GM19455 (cell line): ENCODE data around the gene TFF3.
"Not testable (repeated sequence)": the region's sequence is repeated elsewhere in the genome, so short reads cannot be mapped to it uniquely, and the experiment has no call there.

ENCODE experiments used
- ATAC-seq: cut with Tn5 transposase; IDR thresholded peaks from one replicate; pipeline ENCODE4 v1.9.1; 2021; ENCODE audit not compliant: unreplicated experiment

Gene TFF3

DNA sequence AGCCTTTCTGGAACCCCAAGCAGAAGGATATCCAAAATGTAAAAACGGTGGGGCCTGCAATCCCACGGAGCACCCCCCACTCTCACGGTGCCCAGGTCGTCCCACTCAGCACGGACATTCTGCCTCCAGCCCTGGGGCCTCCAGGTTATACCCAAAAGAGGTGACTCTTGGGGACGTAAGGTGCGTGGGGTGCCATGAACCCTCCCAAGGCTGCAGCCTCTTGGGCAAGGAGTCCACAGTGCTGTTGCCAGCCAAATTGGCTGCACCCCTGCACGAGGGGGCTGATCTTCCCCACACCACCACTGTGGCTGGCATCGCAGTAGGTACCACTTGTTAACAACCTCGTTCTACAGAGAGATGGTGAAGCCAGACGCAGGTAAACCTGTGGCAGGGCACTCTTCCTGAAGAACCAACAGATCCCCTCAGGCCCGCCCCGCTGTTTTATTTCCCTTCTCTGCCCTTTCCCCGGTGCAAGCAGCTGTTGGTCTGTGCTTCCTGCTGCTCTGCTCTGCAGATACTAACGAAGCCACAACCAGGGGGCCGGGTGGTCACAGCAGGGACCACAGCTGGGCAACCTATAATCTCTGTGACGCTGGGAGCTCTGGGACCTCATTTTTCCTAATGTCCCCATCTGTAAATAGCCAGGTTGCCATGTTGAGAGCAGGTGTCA lies 8.7 kb downstream of the TFF3 start:
- no peak for ATAC-seq

DNA sequence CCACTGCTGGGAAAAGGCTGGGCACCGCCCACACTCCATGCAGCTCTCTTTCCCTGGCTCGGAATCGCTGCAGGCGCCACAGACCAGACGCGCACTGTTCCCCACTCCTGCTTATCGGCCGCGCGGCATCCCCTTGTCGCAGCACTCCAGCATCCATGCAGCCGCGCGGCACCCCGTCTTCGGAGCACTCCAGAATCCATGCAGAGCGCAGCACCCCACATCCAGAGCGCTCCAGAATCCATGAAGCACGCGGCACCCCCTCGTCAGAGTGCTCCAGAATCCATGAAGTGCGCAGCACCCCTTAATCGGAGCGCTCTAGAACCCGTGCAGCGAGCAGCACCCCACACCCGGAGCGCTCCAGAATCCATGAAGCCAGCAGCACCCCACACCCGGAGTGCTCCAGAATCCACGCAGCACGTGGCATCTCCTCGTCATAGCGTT lies 9.5 kb downstream of the TFF3 start:
- no peak for ATAC-seq

DNA sequence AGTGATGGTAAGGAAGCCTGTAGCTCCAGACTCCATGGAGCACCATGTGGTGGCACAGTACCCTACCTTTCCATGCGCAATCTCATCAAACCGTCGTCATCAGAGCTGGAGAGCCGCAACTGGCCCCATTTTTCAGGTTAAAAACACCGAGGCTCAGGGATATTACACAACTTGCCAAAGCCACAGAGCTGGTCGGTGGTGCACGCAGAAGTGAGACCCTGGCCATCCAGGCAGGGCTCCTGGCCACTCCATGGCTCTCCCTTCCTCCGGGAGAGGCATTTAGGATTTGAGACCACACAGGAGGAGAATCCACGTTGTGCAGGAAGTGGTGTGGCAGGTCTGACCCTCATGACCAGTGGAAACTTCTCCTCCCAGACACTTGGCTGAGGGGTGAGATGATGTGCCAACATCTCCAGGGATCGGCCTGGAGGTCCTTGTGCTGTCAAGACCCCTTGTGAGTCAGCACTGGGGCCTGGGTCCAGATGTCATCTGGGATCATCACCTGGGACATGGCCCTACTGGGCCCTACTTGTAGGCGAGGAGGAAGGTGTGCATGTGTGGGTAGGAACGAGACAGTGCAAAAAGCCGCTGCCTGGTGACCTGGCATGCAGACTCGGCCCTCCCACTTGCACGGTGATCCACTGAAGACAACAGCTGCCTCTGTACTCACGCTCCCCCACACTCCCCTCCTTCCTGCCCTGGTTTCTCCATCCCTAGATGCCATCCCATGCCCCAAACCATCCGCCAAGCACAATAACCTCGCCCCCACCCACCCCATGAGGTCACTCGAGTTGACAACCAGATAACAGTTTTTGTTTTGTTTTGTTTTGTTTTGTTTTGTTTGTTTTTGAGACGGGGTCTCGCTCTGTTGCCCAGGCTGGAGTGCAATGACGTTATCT lies 10.4 kb downstream of the TFF3 start:
- no peak for ATAC-seq

DNA sequence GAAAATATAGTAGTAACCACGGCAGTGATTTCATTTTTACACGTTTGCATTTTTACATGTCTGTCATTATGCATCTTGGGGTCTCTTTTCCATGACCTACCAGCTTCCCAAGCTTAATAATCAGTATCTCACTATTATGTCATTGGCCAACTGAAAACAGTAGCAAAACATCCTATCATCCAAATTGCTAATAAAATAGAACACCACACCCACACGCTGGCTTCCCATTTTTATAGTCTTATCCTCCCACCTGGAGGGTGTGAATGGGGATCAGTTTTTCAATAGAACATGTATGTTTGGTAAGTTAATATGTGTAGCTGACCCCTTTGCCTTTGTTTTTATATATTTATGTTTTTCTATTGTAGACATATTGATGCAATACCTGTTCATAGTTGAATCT lies 11.8 kb downstream of the TFF3 start:
- ATAC-seq: no peak

DNA sequence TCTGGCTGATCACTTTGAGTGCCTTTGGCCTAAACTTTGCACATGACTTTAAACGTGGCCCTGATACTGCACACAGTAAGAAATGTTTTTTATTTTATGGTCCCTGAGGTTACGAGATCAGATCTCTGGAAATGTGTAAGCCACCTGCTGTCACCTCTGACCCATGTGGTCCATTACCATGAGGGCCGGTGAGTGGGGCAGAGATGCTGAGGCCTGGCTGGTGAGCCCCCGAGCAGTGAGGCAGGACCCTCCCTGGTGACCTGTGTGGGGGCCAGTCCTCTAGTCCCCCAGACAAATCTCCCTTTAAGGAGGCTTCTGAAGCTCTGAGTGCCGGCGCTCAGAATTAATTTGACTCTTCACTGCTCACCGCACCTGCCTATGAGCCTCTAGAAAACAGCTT lies 12.4 kb downstream of the TFF3 start:
- ATAC-seq: no peak

DNA sequence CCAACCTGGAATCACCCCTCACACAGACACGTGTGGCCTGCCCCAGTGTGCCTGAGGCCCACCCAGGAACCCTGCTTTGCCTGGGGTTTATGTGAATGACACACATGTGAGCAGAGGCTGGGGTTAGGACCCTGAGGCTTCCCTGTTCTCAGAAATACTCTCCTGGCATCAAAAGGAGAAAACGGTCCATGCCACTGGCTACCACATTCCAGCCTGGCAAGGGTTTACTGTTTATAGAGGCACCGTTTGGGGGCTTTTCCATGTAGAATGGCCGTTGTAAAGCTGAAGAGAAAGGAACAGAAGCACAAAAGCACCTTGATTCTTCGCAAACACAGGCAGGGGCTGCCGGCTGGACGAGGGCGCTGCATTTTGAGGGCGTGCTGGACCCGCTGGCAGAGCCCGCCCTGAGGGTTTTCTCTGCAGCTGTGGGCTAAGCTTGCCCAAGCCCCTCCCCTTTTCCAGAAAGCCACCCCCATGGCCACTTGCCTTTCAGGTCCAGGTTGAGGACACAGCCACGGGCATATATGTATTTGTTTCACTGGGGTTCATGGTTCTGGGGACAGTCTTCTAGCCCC lies 13.0 kb downstream of the TFF3 start:
- ATAC-seq: no peak

DNA sequence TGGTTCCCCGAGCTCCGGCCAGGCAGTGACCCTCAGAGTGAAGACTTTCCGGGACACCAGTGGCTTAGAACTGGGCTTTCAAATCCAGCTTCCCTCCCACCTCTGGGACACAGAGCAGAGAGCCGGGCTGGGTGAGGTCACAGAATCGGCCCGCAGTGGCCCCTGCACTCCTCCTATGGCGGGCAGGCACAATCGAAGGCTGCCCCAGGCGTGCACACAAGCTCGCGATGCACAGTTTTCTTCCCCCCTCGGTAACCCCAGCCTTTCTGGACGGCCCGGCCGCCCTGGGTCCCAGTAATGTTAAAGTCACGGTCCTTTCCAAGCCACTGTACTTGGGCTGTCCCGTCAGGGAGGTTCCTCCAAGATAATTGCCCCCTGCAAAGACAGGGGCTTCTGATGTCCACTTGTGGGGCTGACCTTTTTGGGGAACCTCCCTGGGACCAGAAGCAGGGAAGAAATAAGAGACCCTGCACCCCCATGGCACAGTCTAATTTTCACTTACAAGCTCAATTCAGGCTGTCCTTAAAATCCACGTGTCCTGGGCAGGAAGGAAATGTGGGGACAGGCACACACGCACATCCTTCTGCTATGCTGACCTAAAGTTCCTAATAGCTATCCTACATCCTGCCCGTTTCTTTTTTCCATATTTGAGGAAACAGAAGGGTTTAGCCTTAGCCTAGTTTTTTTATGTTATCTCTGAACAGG lies 13.7 kb downstream of the TFF3 start:
- no peak for ATAC-seq

DNA sequence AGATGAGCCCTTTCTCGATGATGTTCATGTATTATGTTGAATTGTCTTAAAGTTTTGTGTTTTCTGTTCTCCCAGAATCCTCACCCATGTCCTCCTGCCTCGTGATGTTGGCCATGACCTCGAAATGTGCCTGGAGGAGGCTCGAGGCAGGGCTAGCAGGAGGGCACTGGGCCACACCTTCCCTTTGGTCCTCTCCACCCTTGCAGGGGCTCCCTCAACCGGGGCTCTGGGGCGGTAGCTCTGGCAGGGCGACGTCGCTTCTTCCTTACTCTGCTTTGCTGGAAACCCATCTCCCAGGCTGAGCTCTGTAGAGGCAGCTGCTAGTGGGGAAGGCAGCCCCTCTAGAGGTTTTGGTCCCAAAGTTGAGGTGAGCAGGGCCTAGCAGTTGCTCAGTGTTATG lies 14.3 kb downstream of the TFF3 start:
- ATAC-seq: no peak

DNA sequence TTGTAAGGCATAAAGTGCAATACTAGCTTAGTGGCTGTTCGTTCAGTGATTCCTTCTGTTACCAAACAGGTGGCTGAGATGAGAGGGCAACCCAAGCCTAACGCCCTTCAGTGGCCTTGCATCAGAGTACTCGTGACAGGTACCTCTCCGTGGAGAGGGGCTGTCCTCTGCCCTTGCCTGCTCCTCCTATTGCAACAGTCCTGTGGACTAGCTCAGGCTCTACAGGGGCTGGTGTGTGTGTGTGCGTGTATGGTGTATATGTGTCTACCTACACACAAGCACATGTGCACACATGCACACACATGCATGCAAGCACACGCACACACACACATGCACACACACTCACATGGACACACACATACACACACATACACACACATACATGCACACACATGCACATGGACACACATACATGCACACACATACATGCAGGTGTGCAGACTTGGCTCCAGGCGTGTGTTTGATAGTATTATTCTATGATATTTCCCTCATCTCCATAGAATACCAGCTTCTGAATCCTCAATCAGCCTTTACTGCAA lies 15.1 kb downstream of the TFF3 start:
- no peak for ATAC-seq

DNA sequence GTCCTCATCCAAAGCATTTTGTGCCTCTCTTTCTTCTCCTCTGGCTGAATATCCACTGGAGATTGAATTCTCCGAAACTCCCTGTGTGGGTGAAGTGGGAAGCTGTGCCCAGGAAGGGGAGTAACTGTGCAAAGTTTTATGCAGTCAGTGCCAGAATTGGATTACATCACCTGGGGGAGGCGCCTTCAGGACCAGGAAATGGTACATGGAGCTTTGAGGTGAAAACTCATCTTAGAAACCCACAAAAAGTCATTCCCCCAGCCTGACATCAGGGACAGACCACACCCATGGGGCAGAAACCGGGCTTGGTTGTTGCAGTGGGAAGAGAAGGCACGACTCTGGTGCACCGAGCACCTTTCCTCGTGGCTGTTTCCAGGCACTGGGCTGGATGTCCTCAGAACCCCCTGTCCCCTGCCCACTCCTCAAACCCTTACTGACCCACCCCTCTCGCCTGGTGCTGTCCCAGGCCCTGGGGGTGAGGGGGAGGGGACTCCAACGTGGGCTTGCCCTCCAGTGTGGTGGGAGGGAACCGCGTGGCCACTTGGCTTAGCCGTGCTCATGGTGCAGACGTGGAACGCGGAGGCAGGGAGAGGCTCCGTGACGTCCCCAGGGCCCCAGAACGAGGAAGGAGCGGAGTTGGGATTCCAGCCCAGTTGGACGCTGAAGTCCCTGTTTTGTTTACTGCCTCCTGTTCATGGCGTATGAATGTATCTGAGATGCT lies 15.7 kb downstream of the TFF3 start:
- ATAC-seq: no peak

DNA sequence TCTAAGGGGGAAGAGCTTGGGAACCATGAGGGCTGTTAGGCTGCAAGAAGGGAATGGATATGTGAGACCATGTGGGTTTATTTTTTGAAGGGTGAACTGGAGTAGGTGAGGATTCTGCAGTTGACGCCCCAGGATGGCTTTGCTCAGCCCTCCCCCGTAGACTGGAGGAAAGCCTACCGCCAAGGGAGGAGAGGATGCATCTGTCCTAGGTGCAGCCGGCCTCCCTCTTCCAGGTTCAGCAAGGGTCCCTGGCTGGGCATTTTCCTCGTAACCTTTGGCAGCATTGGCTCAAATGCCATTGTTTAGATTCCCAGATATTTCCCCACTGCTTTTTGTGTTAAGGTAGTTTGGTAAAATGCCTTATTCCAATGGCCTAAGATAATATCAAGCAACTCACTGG lies 16.6 kb downstream of the TFF3 start:
- no peak for ATAC-seq

DNA sequence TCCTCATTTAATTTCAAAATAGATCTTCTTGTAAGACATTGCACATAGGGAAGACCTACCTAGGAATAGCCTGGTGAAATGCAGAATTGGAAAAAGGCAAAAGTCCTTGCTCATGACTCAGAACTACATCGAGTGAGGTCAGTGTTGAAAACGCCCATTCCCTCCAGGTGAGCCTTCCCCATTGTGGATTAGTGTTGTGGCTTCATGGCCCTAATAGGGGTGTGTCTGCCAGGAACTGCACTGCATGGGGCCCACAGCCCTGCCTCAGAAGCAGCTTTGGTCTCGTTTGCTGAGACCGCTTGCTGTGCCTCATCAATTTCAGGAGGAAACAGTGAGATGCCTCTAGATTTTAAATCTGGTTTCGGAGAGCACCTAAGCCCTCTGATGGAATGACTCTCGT lies 17.0 kb downstream of the TFF3 start:
- ATAC-seq: no peak

DNA sequence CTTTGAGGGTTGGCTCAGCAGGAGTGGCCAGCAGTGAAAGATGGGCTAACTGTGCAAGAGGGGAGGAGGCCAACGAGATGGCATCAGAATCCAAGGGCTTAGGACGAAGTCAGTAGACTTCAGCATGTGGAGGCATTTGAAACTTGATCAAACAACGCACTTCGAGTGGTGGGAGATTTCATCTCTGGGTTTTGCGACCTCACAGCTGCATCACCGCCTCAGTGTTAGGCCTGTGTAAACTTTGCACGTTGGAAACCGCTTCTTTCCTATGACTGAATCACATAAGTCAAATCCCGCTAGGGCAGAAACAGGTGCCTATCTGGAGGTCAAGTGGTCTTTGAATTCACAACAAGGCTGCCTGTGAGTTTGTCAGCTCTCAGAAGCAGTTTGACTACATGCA lies 17.8 kb downstream of the TFF3 start:
- ATAC-seq: no peak

DNA sequence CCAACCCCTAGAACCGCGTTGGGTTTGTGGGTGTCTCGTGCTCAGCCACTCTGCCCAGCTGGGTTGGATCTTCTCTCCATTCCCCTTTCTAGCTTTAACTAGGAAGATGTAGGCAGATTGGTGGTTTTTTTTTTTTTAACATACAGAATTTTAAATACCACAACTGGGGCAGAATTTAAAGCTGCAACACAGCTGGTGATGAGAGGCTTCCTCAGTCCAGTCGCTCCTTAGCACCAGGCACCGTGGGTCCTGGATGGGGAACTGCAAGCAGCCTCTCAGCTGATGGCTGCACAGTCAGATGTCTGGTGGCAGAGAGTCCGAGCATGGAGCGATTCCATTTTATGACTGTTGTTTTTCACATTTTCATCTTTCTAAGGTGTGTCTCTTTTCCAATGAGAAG lies 18.7 kb downstream of the TFF3 start:
- ATAC-seq: no peak

DNA sequence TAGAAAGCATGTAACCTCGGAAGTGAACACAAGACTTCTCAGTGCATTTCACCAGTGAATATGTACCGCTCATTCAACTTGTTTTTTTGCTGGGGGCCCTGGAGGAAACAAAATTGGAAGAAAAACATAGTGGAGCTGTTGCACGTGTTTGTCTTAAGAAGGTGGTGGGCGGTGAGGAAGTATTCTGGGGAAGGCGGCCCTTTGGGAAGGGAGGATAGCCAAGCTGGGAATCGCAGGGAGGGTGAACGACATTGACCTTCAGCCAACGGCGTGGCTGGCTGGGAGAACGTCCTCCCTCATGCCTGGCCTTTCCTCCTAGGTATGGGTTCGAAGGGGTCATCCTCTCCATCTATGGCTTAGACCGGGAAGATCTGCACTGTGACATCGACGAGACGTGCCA lies 19.4 kb downstream of the TFF3 start:
- no peak for ATAC-seq

DNA sequence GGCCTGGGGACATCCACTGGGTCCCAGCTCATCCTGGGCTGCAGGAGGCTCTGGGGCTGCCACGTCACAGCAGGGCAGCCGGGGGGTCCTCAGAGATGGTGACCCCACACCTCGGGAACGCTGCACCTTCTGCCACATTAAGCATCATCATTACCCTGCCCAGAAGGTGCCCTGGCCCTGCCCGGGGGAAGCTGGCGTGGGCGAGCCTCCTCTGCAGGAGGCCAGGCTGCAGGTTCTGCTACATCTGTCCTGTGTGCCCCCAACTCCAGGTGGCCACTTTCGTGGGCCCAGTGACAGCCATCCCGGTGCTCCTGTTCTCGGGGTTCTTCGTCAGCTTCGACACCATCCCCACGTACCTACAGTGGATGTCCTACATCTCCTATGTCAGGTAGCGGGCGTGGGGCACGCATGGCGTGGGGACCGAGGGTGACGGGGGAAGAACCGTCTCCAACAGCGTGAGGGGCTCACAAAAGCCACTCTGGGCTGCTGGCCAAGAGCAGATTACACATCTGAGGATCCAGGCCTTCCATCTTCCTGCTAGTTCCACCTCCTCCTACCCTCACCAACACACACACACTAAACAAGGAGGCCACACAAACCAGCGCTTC lies 20.8 kb downstream of the TFF3 start:
- no peak for ATAC-seq

DNA sequence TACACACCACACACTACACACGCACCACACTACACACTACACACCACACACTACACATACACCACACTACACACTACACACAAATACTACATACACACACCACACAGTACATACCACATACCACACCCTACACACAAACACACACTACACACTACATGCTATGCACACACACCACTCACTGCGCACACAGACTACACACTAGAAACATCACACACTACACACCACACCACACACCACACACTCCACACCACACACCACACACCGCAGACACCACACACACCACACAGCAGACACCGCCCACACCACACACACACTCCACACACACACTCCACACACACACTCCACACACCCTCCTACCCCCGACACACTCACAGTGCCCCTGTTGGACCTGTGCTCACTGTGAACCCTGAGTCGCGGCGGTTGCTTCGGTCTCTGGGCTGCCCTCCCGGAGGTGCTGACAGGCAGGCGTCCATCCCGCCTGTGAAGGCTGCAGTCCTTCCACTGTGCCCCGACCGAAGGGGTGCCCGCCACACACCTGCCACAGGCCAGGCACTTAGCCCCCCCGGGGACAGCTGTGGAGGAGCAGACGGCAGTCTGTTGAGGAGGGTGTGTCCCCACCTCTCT lies 21.4 kb downstream of the TFF3 start:
- no peak for ATAC-seq

DNA sequence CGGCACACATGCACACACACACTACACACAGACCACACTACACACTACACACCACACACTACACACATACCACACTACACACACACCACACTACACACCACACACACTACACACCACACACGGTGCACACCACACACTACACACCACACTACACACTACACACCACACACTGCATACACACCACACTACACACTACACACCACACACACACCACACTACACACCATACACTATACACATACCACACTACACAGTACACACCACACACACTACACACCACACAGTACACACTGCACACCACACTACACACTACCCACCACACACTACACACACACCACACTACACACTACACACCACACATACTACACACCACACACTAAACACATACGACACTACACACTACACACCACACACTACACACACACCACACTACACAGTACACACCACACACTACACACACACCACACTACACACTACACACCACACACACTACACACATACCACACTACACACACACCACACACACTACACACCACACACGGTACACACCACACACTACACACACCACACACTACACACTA lies 22.6 kb downstream of the TFF3 start:
- not testable (repeated sequence) for ATAC-seq
